Astrocyte (in vitro differentiated cells and primary cell): ENCODE measurements around the gene ARFIP1.

Source experiments
- CTCF ChIP-seq: IDR thresholded peaks from 2 replicates; pipeline ENCODE4 v1.5.1; 2011; ENCODE audit warnings: low read depth, mild to moderate bottlenecking, inconsistent platforms, low read length, moderate library complexity; ENCODE audit not compliant: insufficient read depth
- EZH2 ChIP-seq: IDR thresholded peaks from 2 replicates; pipeline ENCODE4 v1.6.1; 2012; ENCODE audit warnings: mild to moderate bottlenecking, low read length, inconsistent platforms; ENCODE audit not compliant: insufficient read depth

GRCh38 chr4:152735906-152736305 lies 43.8 kb upstream of the ARFIP1 start:
- TF ChIP-seq CTCF: no peak
- TF ChIP-seq EZH2: no peak
